ENCODE results near the gene ERMARD.

DNA sequence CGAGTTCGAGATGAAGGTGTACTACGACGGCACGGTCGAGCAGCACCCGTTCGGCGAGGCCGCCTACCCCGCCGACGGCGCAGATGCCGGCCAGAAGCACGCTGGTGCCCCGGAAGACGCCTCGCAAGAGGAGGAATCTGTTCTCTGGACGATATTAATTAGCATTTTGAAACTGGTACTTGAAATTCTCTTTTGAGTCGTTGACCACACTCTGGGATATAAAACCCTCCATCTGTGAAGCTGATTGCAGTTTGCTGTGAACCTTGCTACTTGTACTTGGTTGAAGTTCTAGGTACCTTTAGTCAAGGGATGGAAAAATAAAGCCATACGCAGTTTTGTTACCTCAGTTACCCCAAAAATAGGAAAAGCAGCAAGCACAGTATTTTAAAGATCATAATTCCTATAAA lies 48.6 kb upstream of the ERMARD start:
- no peak for TF ChIP-seq CTCF (IDR thresholded peaks at IDR 0.05; ENCODE audit: extremely low read depth in 1 of 2, insufficient read depth in 1 of 2, low read depth in 1 of 2, low read length in 2 of 2)
- no peak for TF ChIP-seq POLR2AphosphoS5 (IDR thresholded peaks at IDR 0.05; ENCODE audit: insufficient read depth, low read depth, low read length)
- TF ChIP-seq EZH2 (IDR thresholded peaks at IDR 0.05; ENCODE audit: borderline replicate concordance, low read depth, low read length, severe bottlenecking): no peak

All from endothelial cell of umbilical vein (primary cell).